HG03066 (cell line): ENCODE results near the gene GALNT18.

Experiments
- ATAC-seq: cut with Tn5 transposase; IDR thresholded peaks from one replicate; pipeline ENCODE4 v1.9.1; 2021; ENCODE audit warnings: low read depth; ENCODE audit not compliant: unreplicated experiment

GALNT18 gene

DNA sequence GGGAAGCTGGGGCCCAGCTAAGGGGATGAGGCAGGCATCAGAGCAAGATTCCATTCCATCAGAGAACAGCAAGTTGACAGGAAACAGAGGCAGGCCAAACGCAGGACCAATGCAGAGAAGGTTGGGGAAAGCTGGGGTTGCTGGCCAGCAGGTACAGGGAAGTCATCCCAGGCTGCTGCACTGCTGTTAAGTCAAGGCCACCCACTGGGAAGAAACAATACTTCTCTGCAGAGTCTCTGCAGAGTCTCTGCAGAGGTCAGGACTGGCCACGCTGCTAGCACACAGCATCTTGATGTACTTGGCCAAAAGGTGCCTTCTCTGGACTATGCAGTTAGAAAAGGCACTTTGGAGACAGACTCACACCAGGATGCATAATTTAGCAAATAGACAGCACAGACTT is 200.3 kb downstream of the GALNT18 start:
- no peak for ATAC-seq

DNA sequence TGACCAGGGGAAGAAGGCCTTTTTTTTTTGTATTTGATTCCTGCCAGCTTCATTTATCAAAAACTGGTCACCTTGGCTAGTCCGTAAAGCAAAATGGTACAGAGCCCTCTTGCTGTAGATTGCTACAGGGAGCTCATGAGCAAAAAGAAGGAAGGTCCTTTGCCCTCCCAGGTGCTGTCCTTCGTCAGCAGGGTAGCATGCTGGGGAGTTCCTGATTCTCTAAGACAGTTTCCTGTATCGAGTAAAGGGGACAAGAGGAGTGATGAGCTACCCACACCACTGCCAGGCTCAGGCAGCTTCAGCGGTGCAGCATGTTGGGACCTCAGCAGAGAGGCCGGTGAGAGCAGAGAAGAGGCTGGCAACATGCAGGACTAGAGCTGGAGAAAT is 200.9 kb downstream of the GALNT18 start:
- ATAC-seq, result no peak

DNA sequence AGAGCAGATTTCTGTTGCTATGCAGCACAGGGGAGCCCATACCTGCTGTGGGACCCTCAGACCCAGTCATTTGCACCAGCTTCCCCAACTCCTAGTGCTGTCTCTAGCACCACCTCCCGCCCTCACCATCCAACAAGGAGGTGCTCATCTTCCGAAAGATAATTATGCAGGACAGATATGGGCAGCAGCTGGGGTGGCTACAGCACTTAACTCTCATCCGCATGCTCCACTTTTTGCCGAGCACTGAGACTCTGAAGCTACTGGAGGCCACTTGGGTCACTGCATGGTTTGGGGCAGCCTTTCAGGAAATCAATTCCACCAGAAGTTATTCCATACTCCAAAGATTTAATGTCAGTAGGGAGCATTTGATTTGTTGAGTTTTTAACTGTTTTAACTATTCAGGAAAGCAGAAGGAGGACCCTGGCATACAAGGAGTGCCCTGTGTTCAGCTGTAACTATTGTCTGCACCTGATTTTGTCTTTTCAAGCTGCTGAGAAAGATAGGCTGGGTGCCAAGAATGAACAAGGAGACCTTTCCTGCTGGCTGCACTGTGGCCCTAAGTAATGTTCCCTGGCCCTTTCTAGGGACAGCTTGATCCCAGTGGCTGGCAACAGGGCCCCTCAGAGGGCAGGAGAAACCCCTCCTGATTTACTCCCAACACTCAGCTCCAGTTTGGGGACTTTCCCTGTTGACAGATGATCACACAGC is 201.5 kb downstream of the GALNT18 start:
- no peak for ATAC-seq

DNA sequence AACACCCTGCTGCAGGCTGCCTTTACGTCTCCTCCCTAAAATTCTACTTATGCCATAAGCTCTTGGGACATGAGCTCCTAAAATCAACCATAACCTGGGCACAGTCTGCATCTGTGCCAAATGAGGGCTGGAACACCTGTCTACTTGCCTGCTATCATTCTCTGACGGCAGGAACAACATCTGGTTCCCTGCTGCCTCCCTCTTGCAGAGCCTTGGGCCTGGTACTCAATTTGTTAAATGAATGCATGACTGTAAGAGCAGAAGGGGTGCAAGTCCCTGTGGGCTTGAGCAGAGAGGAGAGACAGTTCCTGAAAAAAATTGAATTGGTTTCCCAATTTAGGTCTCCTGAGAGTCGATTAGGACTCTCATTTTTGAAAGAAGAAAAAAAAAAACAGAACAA is 202.1 kb downstream of the GALNT18 start:
- no peak for ATAC-seq

DNA sequence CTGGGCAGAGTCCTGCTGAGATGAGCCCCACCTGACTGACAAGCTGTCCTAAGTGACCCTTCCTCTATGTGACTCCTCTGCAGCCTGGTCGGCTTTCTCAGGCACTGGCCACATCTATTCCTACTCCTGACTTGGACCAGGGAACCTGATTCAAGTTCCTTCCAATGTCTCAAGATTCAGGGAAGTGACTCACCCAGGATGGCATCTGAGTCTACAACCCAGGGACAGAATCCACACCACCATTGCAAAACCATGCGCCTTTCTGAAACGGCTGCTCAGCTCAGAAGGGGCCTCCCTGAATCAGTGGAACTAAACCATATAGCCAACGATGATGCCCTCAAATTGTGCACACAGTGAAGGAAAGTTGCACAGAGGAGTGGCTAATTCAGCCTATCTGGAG is 204.9 kb downstream of the GALNT18 start:
- ATAC-seq, result no peak

DNA sequence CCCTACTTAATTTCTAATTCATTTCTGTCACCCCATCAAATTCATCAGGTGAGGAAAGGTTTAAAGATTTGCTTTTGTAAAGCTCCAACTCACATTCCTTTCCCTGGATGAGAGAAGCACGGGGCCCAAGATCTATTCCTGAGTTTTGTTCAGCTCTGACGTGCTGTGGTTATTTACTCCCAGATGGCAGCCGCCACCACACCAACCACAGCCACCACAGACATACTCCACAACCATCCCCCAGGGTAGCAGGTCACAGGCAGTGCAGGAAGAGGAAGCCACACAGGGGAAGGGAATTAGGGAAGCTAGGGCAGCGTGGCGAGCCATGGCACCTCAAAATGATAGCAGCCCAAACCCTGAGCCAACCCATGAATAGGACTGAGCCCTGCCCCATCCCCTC is 205.3 kb downstream of the GALNT18 start:
- ATAC-seq, result no peak

DNA sequence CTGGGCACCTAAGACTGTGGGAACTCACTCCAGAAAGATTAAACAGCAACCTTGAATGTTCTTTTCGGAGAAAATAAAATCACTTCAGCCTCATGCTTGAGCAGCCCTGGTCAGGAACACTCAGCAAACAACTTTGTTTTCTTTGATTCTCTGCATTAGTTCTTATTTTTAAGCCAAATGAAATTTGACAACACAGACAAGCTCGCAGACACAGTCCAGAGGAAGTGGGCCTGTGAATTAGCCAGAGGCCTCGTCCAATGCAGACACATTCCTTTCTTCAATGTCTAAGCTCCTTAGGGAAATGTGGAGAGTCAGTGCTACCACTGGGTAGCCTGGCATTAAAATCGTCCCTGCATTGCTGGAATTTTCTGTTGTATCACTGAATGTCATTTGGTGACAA is 205.9 kb downstream of the GALNT18 start:
- ATAC-seq, result no peak

DNA sequence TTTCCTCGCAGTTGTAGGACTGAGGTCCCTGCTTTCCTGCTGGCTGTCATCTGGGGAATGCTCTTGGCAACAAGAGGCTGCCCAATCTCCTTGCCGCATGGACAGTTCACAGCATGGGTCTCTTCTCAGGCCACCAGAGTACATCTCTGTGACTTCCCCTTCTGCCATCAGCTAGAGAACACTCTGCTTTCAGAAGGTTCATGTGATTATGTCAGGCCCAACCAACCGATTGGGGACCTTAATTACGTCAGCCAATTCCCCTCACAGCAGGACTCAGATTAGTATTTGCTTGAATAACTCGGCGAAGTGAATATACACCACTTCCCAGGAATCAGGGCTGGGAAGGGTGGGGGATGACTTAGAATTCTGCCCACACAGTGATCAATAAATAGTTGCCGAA is 206.8 kb downstream of the GALNT18 start:
- no peak for ATAC-seq

DNA sequence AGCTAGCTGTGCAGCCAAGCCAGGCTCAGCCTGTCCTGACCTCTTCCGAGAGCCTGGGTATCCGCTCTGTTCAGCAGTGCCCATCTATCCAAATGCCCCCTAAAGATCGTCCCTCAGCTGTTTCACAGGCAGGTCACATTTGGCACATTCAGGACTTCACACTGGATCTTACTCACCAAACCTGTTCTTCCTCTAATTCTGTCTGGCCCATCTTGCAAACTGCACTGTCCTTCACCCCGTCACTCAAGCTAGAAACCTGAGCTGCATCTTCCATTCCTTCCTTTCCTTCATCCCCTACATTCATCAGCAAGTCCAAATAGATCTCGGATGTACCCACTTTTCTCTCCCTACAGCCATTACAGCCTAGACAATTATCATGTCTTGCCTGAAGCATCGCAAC is 208.0 kb downstream of the GALNT18 start:
- no peak for ATAC-seq

DNA sequence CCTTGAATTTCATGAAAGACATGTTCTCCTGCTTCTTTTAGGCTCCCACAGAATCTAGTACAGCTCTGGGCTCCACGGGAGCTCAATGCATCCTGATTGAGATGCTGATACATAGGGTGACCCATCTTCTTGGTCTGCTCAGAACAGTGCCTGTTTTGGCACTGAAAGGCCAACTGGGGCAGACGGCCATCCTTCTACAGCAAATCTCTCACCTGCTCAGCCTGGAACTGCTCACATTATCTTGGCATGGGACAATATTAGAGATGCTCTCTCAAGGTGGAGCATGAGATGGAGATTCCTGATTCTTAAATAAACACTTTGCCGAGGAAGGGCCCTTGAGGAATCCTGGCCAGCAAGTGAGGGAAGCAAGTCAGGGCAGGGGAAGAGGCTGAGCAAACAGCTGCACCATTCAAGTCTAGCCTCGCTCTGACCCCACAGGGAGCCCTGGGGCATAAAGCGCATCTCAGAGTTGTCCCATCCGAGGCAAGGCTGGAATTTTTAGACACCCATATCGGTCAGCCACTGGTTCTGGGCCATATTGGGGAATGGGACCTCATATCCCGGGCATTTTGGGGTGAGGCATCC is 210.3 kb downstream of the GALNT18 start:
- no peak for ATAC-seq

DNA sequence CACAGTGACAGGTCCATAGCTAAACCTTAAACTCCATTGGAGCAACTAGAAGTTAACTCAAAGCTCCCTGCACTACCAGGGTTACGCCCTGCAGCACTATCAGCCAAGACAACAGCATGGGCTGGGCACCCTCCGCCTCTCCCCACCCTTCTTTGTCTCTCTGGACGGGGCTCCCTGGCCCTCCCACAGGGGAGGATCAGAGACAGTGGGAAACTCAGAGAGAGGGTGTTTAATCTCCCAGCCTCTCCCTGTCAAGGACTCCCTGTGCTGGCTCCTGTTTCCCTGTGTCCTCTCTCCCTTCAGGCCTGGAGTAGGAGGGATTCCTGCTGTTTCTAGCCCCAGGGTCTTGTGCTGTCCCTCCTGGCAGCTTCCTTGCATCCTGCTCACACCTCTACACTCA is 211.9 kb downstream of the GALNT18 start:
- no peak for ATAC-seq

DNA sequence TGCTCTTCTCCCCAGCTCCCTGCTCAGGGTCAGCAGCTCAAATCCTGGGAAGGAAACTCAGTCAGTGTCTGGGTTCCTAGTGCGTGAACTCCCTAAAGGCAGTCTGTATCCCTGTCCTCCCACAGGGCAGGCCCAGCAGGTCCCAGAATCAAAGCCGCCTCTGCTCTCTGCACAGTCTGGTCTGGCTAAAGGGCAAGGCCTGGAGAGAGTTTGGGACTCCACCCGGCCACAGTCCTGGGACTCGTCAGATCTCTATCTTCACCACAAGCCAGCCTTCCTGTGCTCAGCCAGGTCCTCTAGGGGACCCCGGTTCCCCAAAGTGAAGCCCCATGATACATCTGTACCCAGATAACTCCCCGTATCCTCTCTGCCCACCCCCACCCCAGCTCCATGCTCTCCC is 212.6 kb downstream of the GALNT18 start:
- no peak for ATAC-seq

DNA sequence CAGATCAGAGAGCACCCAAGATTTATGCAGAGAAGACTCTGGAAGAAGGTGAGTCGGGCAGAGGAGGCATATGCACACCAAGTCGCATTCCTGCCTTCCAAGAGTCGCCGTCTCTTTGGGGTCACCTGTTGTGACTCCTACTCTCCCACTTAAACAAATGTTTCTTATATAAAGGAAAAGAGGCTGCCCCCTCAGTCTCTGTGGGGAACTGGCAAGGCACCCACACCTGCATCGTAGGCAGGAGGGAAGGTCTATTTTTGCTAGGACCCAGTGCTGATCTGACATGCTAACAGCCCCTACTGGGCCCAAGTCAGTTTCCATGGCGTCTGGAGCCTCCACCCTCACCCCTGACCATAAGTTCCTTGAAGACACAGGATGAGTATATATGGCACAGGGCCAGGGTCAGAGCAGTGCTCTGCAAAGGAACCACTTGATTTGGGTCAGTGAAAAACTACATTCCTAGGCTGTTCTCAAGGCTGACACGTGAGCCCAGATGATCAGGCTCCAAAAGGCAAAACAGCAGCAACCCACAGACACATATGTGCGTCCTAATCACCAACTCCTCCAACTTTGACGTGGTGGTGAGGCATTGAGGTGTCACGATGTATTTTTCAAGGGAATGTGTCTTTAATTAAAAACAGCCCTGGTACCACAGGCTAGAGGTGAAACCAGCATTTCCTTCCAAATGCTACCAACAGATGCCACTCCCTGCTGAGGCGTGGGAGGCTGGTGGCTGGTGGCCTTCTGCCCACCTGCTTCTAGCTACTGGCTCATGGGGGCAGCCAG is 213.2 kb downstream of the GALNT18 start:
- no peak for ATAC-seq

DNA sequence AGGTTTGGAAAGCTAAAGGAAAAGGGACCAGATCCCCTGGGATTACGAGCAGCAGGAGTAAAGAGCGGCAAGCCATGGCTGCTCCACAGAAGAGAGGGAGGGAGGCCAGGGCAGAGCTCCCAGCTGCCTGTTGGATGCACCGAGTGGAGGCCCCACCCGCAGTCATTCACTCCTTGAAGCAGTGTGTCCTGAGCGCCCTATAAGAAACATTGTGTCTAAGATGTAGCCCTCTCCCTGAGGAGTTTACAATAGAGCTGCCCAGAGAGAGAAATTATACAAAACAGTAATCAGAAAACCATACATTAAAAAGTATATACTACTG is 214.1 kb downstream of the GALNT18 start:
- ATAC-seq, result no peak

DNA sequence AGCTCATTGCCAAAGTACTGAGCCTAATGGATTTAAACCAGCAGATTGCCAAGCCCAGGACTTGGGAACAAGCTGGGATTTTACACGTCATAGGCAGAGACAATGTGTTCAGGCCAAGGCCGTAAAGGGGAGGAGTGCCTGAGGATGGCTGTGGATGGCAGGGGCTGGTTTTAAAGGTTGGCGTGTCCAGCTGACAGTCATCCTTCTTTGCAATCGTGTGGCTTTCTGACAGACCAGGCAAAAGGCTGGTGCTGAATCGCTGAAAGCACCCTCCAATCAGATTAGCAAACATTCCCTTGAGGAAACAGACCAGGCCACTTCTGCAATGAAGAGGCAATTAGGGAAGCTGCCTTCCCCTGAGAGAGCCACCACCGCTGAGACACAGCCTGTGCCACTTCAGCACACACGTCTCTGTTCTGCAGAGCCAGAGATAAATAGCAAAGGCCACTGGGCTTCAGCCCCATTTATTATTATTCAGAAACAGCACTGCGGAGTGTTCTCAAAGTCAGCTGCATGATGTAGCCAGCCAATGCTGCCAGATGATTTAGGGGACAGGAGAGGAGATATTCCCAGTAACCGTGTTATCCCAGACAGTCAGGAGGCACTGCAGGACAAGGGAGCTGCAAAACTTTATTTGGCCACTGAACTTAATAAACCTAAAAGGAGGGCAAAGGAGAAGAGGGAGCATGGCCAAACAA is 214.6 kb downstream of the GALNT18 start:
- ATAC-seq, result no peak

DNA sequence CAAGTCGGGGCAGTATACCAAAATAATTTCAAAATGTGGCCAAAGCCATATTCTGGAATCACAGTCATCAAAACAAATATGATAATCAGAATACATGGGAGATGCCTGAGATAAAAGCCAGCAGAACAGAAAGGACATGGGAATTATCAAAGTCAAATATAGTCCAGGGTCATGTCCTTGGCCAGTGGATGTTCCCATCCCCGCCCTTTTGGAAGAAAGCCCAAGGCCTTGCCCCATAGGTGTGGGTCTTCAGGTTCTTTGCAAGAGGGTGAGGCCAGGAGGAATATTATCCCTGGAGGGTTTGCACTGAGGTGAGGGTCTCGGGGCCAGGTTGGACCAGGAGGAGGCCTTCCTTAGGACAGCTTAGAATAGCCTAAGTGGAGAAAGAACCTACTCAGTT is 215.2 kb downstream of the GALNT18 start:
- no peak for ATAC-seq

DNA sequence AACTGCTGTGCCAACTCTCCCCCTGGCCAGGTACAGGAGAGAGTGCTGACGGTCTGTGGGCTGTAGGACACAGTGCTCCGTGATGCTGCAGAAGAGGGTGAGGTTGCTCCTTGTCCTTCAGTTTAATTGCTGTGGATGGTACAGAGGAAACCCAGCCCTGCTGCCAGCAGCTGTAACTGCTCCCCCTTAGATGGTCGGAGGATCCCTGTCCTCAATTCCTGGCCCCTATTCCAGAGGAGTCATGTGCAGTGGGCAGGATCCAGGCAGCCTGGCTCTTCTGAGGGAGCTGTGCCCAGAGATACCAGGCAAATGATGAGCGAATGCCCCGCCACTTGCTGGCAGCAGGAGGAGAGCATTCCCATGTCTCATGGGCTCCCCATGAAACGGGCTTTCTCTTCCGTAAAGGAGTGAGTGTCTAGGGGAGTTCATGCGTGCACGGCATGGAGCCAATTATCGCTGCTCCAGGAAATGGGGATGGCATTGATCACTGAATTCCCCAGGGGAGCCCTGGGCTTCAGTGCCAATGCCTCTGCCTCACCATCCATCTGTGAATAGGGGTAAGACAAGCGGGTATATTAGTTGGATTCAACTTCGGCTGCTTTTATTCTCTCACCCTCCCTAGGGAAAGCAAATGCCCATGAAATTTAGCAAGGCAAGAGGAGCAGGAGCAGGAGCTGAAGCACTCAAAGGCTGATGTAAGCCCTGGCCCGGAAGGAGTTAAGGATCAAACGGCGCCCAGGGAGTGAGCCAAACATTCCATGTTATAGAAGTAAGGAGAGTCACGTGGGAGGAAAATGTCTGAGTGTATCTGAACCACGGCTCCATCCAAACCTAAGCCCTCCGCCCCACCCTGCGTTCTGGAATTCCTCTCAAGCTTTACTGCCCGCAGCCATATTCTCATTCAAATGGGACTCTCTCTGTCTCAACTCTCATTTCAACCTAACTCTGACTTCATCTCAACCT is 217.8 kb downstream of the GALNT18 start:
- ATAC-seq, result no peak

DNA sequence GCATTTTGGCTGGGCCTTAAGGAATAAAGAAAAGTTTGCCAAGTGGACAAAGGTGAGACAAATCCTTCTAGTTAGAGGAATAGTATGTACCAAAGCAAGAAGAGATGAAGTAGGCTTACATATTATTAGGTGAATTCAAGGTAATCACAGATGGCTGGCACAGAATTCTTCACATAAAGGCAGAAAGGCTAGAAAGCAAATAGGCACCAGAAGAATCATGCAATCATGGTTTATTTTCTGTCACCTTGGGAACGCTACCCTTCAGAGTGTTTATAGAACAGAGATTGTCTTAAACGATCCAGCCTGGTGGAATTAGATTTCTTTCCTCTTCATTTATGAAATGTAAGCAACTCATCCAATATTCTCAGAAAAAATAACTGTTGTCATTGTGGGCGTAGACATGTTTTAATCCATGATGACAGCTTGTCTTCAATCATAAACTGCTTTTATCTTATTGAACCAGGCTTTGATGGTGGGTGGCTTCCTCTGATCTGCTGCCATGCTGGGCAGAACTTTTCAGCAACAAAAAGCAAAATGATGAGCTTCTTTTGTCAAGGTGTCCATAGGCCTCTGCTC is 219.8 kb downstream of the GALNT18 start:
- ATAC-seq, result no peak

DNA sequence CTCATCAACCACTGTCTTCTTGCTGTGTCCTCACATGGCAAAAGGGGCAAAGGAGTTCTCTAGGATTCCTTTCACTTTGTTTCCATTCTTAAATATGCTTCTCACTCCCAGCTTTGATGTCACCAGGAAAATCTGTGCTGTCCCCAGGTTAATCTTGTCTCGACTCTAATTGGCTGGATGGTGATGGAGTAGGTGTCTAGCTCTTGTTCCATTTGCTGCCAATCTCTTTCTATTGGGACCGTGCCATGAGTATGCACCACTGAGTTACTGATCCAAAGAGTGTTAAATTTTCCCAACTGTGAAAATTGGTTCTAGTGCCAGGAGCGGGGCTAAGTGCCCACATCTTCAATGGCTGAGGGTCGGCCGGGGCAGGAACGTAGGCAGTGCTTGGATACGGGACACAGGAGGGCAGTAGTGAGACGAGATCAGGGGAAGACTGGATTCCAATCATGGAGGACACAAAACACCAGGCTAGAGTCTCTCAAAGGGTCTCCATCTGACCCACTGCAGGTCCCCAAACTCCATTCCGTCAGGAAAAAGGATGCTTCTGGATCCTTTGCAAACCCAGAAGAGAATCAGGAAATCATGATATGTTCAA is 221.1 kb downstream of the GALNT18 start:
- ATAC-seq, result no peak

DNA sequence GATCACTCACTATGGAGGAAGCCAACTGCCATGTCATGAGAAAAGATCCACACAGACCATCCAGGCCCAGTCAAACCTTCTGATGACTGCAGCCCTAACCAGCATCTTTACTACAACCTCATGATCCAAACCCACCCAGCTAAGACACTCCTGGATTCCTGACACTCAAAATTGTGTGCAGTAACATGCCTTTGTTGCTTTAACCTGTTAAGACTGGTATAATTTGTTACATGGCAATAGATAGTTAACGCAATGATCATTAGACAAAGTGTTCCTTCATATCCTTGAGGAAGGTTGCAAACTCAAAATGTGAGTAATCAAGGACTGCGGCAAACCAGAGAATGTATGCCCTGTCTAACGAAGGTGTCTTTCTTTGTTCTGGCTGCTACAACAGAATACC is 221.7 kb downstream of the GALNT18 start:
- ATAC-seq, result no peak
